NT2/D1 (cell line): ENCODE data around the gene RGPD5.
"Not testable (repeated sequence)": the region's sequence is repeated elsewhere in the genome, so short reads cannot be mapped to it uniquely, and the experiment has no call there.

ENCODE experiments used
- YY1 ChIP-seq: IDR thresholded peaks from 2 replicates; pipeline ENCODE4 v1.6.1; 2011; ENCODE audit not compliant: insufficient read length, insufficient read depth
- ZNF274 ChIP-seq: IDR thresholded peaks from 2 replicates; pipeline ENCODE4 v1.6.1; 2011; ENCODE audit warnings: mild to moderate bottlenecking, low read depth, low read length

- TF ChIP-seq YY1, ZNF274: not testable (repeated sequence)
Observed at GRCh38 chr2:109888414-109888813, 94.3 kb downstream of the RGPD5 start.
